ENCODE data around the gene ROR2. TPM values are rescaled to one million over a fixed set of nuclear protein-coding genes. Genes with fewer than 3 reads are reported as not detected.

The ROR2 gene
- total RNA-seq, 1 experiment from 2014 or later, result 2.7 TPM

DNA sequence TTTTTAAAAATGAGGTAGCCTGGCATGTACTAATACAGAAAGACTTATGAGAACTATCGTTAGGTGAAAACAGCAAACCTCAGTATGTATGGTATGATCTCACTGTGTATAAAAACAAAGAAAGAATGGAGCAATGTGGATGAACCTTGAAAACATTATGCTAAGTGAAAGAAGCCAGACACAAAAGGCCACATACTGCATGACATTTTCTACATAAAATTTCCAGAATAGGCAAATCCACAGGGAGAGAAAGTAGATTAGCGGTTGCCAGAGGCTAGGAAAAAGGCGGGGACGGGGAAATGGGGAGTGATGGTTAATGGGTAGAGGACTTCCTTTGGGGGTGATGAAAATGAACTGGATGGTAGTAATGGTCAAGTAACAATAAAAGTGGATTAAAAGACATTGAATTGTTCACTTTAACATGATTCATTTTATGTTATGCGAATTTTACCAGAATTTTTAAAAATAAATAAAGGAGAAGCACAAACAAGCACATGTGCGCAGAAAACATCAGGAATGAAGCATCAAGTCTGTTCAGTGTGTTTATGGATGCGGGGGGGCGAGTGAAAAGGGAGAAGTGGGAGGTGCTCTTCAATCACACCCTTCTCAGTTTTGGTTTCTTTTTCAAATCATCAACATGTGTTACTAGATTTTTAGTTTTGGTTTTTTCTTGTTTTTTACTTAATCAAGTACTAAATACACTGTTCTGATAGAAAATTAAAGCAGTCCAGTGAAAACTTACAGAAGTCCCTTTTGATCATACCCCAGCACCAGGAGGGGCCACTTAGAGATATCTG is 16.3 kb downstream of the ROR2 start:
- peaks cover 7% of the 10 kb centered on the region for H3K9me3 ChIP-seq (ENCODE audit: control insufficient read depth, low read depth, low read length)
- no peak overlapping the region for H3K27ac Mint-ChIP-seq
- peaks cover 14 to 37% (median 27%) of the 10 kb centered on the region in 3 experiments for H3K36me3 Mint-ChIP-seq (ENCODE audit: insufficient read depth in 1 of 3, low read depth in 3 of 3)
- H3K4me1 ChIP-seq (ENCODE audit: insufficient read depth, low read length), result no peaks in the 10 kb centered on the region; the same call in 1 of the 2 replicates
- H4K8ac ChIP-seq (replicated peaks; ENCODE audit: insufficient read length, low read depth, low read length), result no peak overlapping the region
- no CpG with 5 or more reads among the region's 8 CpGs for WGBS (ENCODE audit: extremely low coverage, insufficient read length, low lambda C conversion rate)
- H4K91ac ChIP-seq (ENCODE audit: insufficient read length, low read depth, low read length), result no peak overlapping the region
- H2AFZ ChIP-seq (ENCODE audit: low read length), result no peak overlapping the region
- peaks cover 35 to 36% of the 10 kb centered on the region in 2 experiments for H3K9me3 Mint-ChIP-seq
- no peaks in the 10 kb centered on the region for H3K27me3 ChIP-seq (ENCODE audit: insufficient read depth, low read length)
- no peak overlapping the region for H3K4me3 Mint-ChIP-seq
- H3K4me1 Mint-ChIP-seq, result peaks cover 5 to 11% of the 10 kb centered on the region in 2 experiments
- no peak overlapping the region for H2BK5ac ChIP-seq (ENCODE audit: insufficient read length, low read length)
- H2AK5ac ChIP-seq (ENCODE audit: insufficient read length, low read length), result no peak overlapping the region
- H2BK12ac ChIP-seq (ENCODE audit: insufficient read length, low read depth, low read length), result no peak overlapping the region
- no peak overlapping the region for H3K14ac ChIP-seq (ENCODE audit: insufficient read depth, low read length)
- no peaks in the 10 kb centered on the region for H4K20me1 ChIP-seq (ENCODE audit: control insufficient read depth, insufficient read depth, insufficient read length)
- no peak overlapping the region for H3K56ac ChIP-seq (ENCODE audit: insufficient read length, low read depth, low read length)
- no peak for DNase-seq
- no peak overlapping the region for H3K18ac ChIP-seq (ENCODE audit: insufficient read length, low read depth, low read length)
- H3K23ac ChIP-seq (ENCODE audit: insufficient read length, low read depth, low read length), result no peak overlapping the region
- TF ChIP-seq, protein P1, sequence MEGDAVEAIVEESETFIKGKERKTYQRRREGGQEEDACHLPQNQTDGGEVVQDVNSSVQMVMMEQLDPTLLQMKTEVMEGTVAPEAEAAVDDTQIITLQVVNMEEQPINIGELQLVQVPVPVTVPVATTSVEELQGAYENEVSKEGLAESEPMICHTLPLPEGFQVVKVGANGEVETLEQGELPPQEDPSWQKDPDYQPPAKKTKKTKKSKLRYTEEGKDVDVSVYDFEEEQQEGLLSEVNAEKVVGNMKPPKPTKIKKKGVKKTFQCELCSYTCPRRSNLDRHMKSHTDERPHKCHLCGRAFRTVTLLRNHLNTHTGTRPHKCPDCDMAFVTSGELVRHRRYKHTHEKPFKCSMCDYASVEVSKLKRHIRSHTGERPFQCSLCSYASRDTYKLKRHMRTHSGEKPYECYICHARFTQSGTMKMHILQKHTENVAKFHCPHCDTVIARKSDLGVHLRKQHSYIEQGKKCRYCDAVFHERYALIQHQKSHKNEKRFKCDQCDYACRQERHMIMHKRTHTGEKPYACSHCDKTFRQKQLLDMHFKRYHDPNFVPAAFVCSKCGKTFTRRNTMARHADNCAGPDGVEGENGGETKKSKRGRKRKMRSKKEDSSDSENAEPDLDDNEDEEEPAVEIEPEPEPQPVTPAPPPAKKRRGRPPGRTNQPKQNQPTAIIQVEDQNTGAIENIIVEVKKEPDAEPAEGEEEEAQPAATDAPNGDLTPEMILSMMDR (conservative IDR thresholded peaks at IDR 0.05), result no peak
- H2BK20ac ChIP-seq (ENCODE audit: low read depth, low read length, poor library complexity, severe bottlenecking), result no peak overlapping the region
- no peak overlapping the region for H2BK15ac ChIP-seq (ENCODE audit: low read depth, low read length)
- no peaks in the 10 kb centered on the region for H3K23me2 ChIP-seq (ENCODE audit: insufficient read length, low read depth, low read length, poor library complexity, severe bottlenecking)
- H3K79me2 ChIP-seq (ENCODE audit: insufficient read depth, low read length), result no peaks in the 10 kb centered on the region
- no peaks in the 10 kb centered on the region for H3K79me1 ChIP-seq (ENCODE audit: insufficient read depth, low read depth, low read length, poor library complexity, severe bottlenecking)
- peaks cover 30% of the 10 kb centered on the region for H3K27me3 Mint-ChIP-seq (ENCODE audit: low read depth)
- H3K27ac ChIP-seq (ENCODE audit: insufficient read length, low read depth, low read length), result no peak overlapping the region
- no peak overlapping the region for H3T11ph ChIP-seq (ENCODE audit: low read length)
- no peak overlapping the region for H2BK120ac ChIP-seq (ENCODE audit: low read depth, low read length, poor library complexity, severe bottlenecking)
- no peak overlapping the region for H3K9ac ChIP-seq (ENCODE audit: extremely low read depth, insufficient read length, low read length)
- H4K5ac ChIP-seq (ENCODE audit: insufficient read length, low read depth, low read length), result no peak overlapping the region
- H3K4me2 ChIP-seq (ENCODE audit: insufficient read depth, insufficient read length, low read length), result no peak overlapping the region
- H3K4ac ChIP-seq (ENCODE audit: low read depth, low read length), result no peak overlapping the region
